Naive thymus-derived CD4-positive, alpha-beta T cell (primary cell): ENCODE results near the gene CACNA2D2. TPM values are rescaled to one million over a fixed set of nuclear protein-coding genes. Genes with fewer than 3 reads are reported as not detected.
A peak's percentile ranks its signal among the peaks of the same experiment; 100 is the strongest.

Source experiments
- ATAC-seq: fragments of 150-1000 bp; cut with Tn5 transposase; 2 replicates; pipeline ENCODE4 v1.10.0; 2021; ENCODE audit warnings: mild to moderate bottlenecking, moderate library complexity
- CTCF ChIA-PET: fragments of 350-600 bp; sonication (Branson Sonifier 250); formaldehyde crosslinking; loops from one replicate; lab custom pipeline; 2021; ENCODE audit warnings: antibody characterized with exemption; lab: Charles Lee
- POLR2A ChIA-PET: fragments of 350-600 bp; sonication (Branson Sonifier 250); formaldehyde crosslinking; loops from one replicate; lab custom pipeline; 2021; ENCODE audit warnings: antibody characterized with exemption, inconsistent platforms; lab: Charles Lee
- DNase-seq, 9 donors: peaks; one replicate each; pipeline versions ENCODE4 v3.0.0 to v3.0.0-alpha.2; 2020 to 2022; ENCODE audit warnings: mixed read lengths in 1 of 9
- H3K27ac ChIP-seq: one replicate; pipeline ENCODE4 v1.7.0; 2013; ENCODE audit warnings: mild to moderate bottlenecking, low read depth, low read length, moderate library complexity
- H3K27me3 ChIP-seq, 2 donors: one replicate each; pipeline ENCODE4 v1.7.0; 2013; ENCODE audit warnings: low read length in 2 of 2, mild to moderate bottlenecking in 2 of 2, moderate library complexity in 2 of 2; ENCODE audit not compliant: control insufficient read depth in 2 of 2, insufficient read depth in 2 of 2
- H3K36me3 ChIP-seq, 3 experiments: 1 replicate in 2 of 3; 2 replicates in 1 of 3; pipeline ENCODE4 v1.7.0; 2013; ENCODE audit warnings: low read length in 3 of 3, mild to moderate bottlenecking in 3 of 3, moderate library complexity in 1 of 3; ENCODE audit not compliant: insufficient read depth in 3 of 3, control insufficient read depth in 2 of 3
- H3K4me1 ChIP-seq, 2 donors: one replicate each; pipeline ENCODE4 v1.7.0; 2013; ENCODE audit warnings: low read length in 2 of 2, mild to moderate bottlenecking in 2 of 2, moderate library complexity in 1 of 2; ENCODE audit not compliant: control insufficient read depth in 2 of 2, insufficient read depth in 2 of 2
- H3K4me3 ChIP-seq: 2 replicates; pipeline ENCODE4 v1.7.0; 2013; ENCODE audit warnings: mild to moderate bottlenecking, low read length
- H3K9me3 ChIP-seq, 3 experiments: 1 replicate in 2 of 3; 2 replicates in 1 of 3; pipeline ENCODE4 v1.7.0; 2013; ENCODE audit warnings: low read length in 3 of 3; ENCODE audit not compliant: control insufficient read depth in 2 of 3
- H3K27ac Mint-ChIP-seq, 9 donors: one replicate each; pipeline ENCODE4 v1.8.0; 2020 to 2022; ENCODE audit warnings: mixed read lengths in 9 of 9, mild to moderate bottlenecking in 8 of 9, moderate library complexity in 5 of 9, inconsistent platforms in 2 of 9
- H3K27me3 Mint-ChIP-seq, 5 donors: one replicate each; pipeline ENCODE4 v1.8.0; 2021 to 2022; ENCODE audit warnings: mixed read lengths in 5 of 5, mild to moderate bottlenecking in 1 of 5
- H3K36me3 Mint-ChIP-seq, 5 donors: one replicate each; pipeline ENCODE4 v1.8.0; 2020 to 2022; ENCODE audit warnings: mixed read lengths in 5 of 5, mild to moderate bottlenecking in 3 of 5, inconsistent platforms in 1 of 5
- H3K4me1 Mint-ChIP-seq, 7 donors: one replicate each; pipeline ENCODE4 v1.8.0; 2020 to 2022; ENCODE audit warnings: mixed read lengths in 7 of 7, mild to moderate bottlenecking in 3 of 7, inconsistent platforms in 1 of 7
- H3K4me3 Mint-ChIP-seq, 10 donors: one replicate each; pipeline ENCODE4 v1.8.0; 2020 to 2022; ENCODE audit warnings: mild to moderate bottlenecking in 10 of 10, mixed read lengths in 10 of 10, moderate library complexity in 6 of 10, inconsistent platforms in 2 of 10
- H3K9me3 Mint-ChIP-seq, 11 donors: one replicate each; pipeline ENCODE4 v1.8.0; 2020 to 2022; ENCODE audit warnings: mixed read lengths in 11 of 11, mild to moderate bottlenecking in 4 of 11, inconsistent platforms in 1 of 11, moderate library complexity in 1 of 11
- intact Hi-C, 2 donors: fragments of 100-400 bp; cut with micrococcal nuclease; formaldehyde crosslinking; loops; one replicate each; pipeline ENCODE4 v1.15.1; 2023
- polyA plus RNA-seq, 2 donors: library from polyadenylated mRNA; unstranded; fragments of 300-500 nt; fragmentation: Illumina TruSeq; gene quantifications; one replicate each; pipeline ENCODE4 v1.2.3, GENCODE V29; 2021
- total RNA-seq, 6 experiments: library from RNA in 5 of 6; stranded (reverse) in 5 of 6; gene quantifications; 1 replicate in 5 of 6; 2 replicates in 1 of 6; pipeline ENCODE4 v1.2.3 and lab custom pipeline; 2021 to 2026

CACNA2D2 gene
- total and polyA plus RNA-seq, 7 experiments from 2014 or later: 0.32 to 6.2 (median 2.0) TPM

- Mint-ChIP-seq H3K36me3 (no peaks in the 10 kb centered on the region), H3K4me3 (no peak overlapping the region), H3K27me3 (peaks cover 0 to 6% (median under 1%) of the 10 kb centered on the region in 5 donors), H3K4me1 (peaks cover 0 to 21% (median 7%) of the 10 kb centered on the region in 7 donors), H3K27ac (no peak overlapping the region), H3K9me3 (no peaks in the 10 kb centered on the region)
- Histone ChIP-seq H3K9me3 (no peaks in the 10 kb centered on the region), H3K36me3 (no peaks in the 10 kb centered on the region), H3K27me3 (no peaks in the 10 kb centered on the region), H3K4me1 (peaks cover 0 to 5% of the 10 kb centered on the region in 2 donors), H3K27ac (no peak overlapping the region), H3K4me3 (no peak overlapping the region)
- ChIA-PET POLR2A (no interaction called here), CTCF (no interaction called here)
- intact Hi-C loops: no loop called here
- no peak for ATAC-seq
- DNase-seq: no peak
Observed at GRCh38 chr3:50493623-50494022, 9.8 kb downstream of the CACNA2D2 start.

DNA sequence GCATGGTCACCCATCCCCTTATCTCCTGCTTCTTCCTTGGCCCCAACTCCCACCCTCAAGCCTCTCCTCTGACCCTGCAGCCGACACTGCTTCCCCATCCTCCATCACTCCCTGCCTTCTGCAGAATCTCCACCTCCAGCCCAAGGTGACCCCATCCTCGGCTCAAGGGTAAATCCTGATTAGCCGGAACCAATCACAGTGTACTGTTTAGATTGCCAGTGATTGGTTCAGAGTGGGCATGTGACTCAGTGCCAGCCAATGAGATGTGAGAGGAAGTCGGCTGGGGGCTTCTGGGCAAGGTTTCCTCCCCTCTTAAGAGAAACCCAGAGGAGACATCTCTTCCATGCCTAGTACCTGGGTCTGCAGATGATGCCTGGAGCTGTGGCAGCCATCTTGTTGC, 10.3 kb downstream of the CACNA2D2 start:
- Histone ChIP-seq H3K4me1 (peaks cover 0 to 5% of the 10 kb centered on the region in 2 donors), H3K27me3 (no peaks in the 10 kb centered on the region), H3K27ac (no peak overlapping the region), H3K4me3 (no peak overlapping the region), H3K36me3 (no peaks in the 10 kb centered on the region), H3K9me3 (no peaks in the 10 kb centered on the region)
- H3K36me3 Mint-ChIP-seq: no peaks in the 10 kb centered on the region
- H3K27me3 Mint-ChIP-seq: peaks cover 0 to 3% (median 0%) of the 10 kb centered on the region in 5 donors
- H3K4me1 Mint-ChIP-seq: peaks cover 0 to 21% (median 7%) of the 10 kb centered on the region in 7 donors
- ChIA-PET POLR2A (no interaction called here), CTCF (no interaction called here)
- intact Hi-C loops: no loop called here
- no peaks in the 10 kb centered on the region for H3K9me3 Mint-ChIP-seq
- H3K4me3 Mint-ChIP-seq: peak overlapping the region in 1 of 10 donors; percentile 17
- no peak for DNase-seq
- H3K27ac Mint-ChIP-seq: peak overlapping the region in 1 of 9 donors; percentile 18
- ATAC-seq: no peak

DNA sequence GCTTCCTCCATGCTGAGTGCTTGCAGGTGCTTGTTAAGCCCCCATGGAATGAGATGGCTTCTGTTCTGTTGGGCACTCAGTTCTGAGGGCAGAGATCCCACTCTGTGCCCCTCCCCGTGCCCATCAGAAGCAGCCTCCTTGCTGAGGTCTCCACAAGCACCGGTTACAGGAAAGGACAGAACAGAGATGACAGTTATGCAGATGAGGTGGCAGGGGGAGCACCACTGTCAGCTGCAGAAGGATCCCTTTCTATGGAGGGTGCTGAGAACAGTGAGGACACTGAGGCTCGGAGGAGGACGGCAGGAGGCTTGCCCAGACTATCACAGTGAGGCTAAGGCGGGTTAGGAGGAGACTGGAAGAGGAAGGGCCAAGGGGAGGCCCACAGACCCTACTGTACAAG, 12.4 kb downstream of the CACNA2D2 start:
- intact Hi-C loops: no loop called here
- Histone ChIP-seq H3K27me3 (no peaks in the 10 kb centered on the region), H3K4me3 (no peak overlapping the region), H3K36me3 (no peaks in the 10 kb centered on the region), H3K9me3 (no peaks in the 10 kb centered on the region), H3K27ac (no peak overlapping the region), H3K4me1 (peaks cover 0 to 5% of the 10 kb centered on the region in 2 donors)
- H3K4me3 Mint-ChIP-seq: peak overlapping the region in 2 of 10 donors; percentile 31 to 40
- peak overlapping the region in 1 of 9 donors; percentile 59 for H3K27ac Mint-ChIP-seq
- H3K36me3 Mint-ChIP-seq: no peaks in the 10 kb centered on the region
- ATAC-seq (no peak), DNase-seq (no peak)
- peaks cover 0 to 24% (median 7%) of the 10 kb centered on the region in 7 donors for H3K4me1 Mint-ChIP-seq
- ChIA-PET POLR2A (no interaction called here), CTCF (no interaction called here)
- H3K9me3 Mint-ChIP-seq: no peaks in the 10 kb centered on the region
- H3K27me3 Mint-ChIP-seq: peaks cover 0 to under 1% (median 0%) of the 10 kb centered on the region in 5 donors

GRCh38 chr3:50490424-50490823, 13.0 kb downstream of the CACNA2D2 start:
- H3K4me1 Mint-ChIP-seq: peaks cover 0 to 24% (median 7%) of the 10 kb centered on the region in 7 donors
- no peaks in the 10 kb centered on the region for H3K27me3 ChIP-seq
- no peak overlapping the region for H3K27ac ChIP-seq
- no peak overlapping the region for H3K4me3 ChIP-seq
- no peaks in the 10 kb centered on the region for H3K36me3 Mint-ChIP-seq
- no peaks in the 10 kb centered on the region for H3K36me3 ChIP-seq
- H3K9me3 Mint-ChIP-seq: no peaks in the 10 kb centered on the region
- peaks cover 0 to 5% of the 10 kb centered on the region in 2 donors for H3K4me1 ChIP-seq
- H3K9me3 ChIP-seq: no peaks in the 10 kb centered on the region
- H3K27me3 Mint-ChIP-seq: no peaks in the 10 kb centered on the region
- CTCF ChIA-PET: no interaction called here
- POLR2A ChIA-PET: no interaction called here
- ATAC-seq (no peak), DNase-seq (no peak)
- H3K4me3 Mint-ChIP-seq: no peak overlapping the region
- intact Hi-C loops: no loop called here
- peak overlapping the region in 1 of 9 donors; percentile 13 for H3K27ac Mint-ChIP-seq

- POLR2A ChIA-PET: no interaction called here
- Histone ChIP-seq H3K36me3 (no peaks in the 10 kb centered on the region), H3K4me3 (no peak overlapping the region), H3K9me3 (no peaks in the 10 kb centered on the region), H3K27ac (no peak overlapping the region), H3K4me1 (no peaks in the 10 kb centered on the region), H3K27me3 (no peaks in the 10 kb centered on the region)
- no peak overlapping the region for H3K27ac Mint-ChIP-seq
- H3K27me3 Mint-ChIP-seq: no peaks in the 10 kb centered on the region
- H3K9me3 Mint-ChIP-seq: no peaks in the 10 kb centered on the region
- no peak overlapping the region for H3K4me3 Mint-ChIP-seq
- H3K4me1 Mint-ChIP-seq: peaks cover 0 to 16% (median 5%) of the 10 kb centered on the region in 7 donors
- ATAC-seq (no peak), DNase-seq (no peak)
- CTCF ChIA-PET: no interaction called here
- intact Hi-C loops: no loop called here
- no peaks in the 10 kb centered on the region for H3K36me3 Mint-ChIP-seq
Observed at GRCh38 chr3:50487181-50487580, 16.3 kb downstream of the CACNA2D2 start.

GRCh38 chr3:50486219-50486888, 17.1 kb downstream of the CACNA2D2 start:
- no peak overlapping the region for H3K4me3 ChIP-seq
- no peaks in the 10 kb centered on the region for H3K9me3 ChIP-seq
- no peak overlapping the region for H3K27ac ChIP-seq
- H3K27ac Mint-ChIP-seq: no peak overlapping the region
- no peak overlapping the region for H3K4me3 Mint-ChIP-seq
- no peak for DNase-seq
- H3K36me3 ChIP-seq: no peaks in the 10 kb centered on the region
- intact Hi-C loops: no loop called here
- H3K4me1 ChIP-seq: peaks cover 4% of the 10 kb centered on the region in 2 donors
- H3K27me3 Mint-ChIP-seq: no peaks in the 10 kb centered on the region
- ChIA-PET CTCF (no interaction called here), POLR2A (no interaction called here)
- no peaks in the 10 kb centered on the region for H3K9me3 Mint-ChIP-seq
- ATAC-seq: no peak
- no peaks in the 10 kb centered on the region for H3K36me3 Mint-ChIP-seq
- H3K27me3 ChIP-seq: no peaks in the 10 kb centered on the region
- H3K4me1 Mint-ChIP-seq: peaks cover 0 to 23% (median 9%) of the 10 kb centered on the region in 7 donors

DNA sequence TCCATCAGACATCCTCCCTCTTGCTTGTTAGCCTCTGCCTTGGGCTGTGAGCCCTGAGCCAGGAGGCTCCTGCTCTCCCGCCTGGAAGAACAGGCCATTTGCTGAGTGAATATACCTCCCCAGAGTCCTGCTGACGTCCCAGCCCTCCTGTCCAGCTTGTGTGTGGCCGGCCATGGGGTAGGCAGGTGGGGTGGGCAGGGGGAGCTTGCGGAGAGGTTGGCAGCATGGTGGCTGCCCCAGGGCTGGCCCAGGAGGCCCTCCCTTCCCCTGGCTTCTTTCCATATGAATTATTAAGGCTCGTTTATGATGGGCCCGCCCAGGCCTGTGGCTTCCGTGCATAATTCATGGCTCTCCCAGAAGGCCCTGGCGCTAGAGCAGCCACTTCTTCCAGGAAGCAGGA, 18.7 kb downstream of the CACNA2D2 start:
- no peaks in the 10 kb centered on the region for H3K36me3 ChIP-seq
- POLR2A ChIA-PET: no interaction called here
- intact Hi-C loops: no loop called here

More for the DNA sequence above, 18.7 kb downstream of the CACNA2D2 start:
- Histone ChIP-seq H3K4me1 (peaks cover 9% of the 10 kb centered on the region in 2 donors), H3K9me3 (no peaks in the 10 kb centered on the region), H3K27ac (no peak overlapping the region), H3K27me3 (no peaks in the 10 kb centered on the region), H3K4me3 (no peak overlapping the region)
- H3K36me3 Mint-ChIP-seq: no peaks in the 10 kb centered on the region
- no peaks in the 10 kb centered on the region for H3K9me3 Mint-ChIP-seq
- CTCF ChIA-PET: no interaction called here
- ATAC-seq (no peak), DNase-seq (no peak)
- peaks cover 0 to 29% (median 9%) of the 10 kb centered on the region in 7 donors for H3K4me1 Mint-ChIP-seq
- H3K27me3 Mint-ChIP-seq: no peaks in the 10 kb centered on the region
- no peak overlapping the region for H3K4me3 Mint-ChIP-seq
- no peak overlapping the region for H3K27ac Mint-ChIP-seq
